IPS DF 19.7 (cell line): ENCODE measurements around the gene ALS2CL.

Experiments
- DNase-seq: peaks from one replicate; pipeline ENCODE4 v3.0.0-alpha.2; 2013; ENCODE audit warnings: low read depth, low spot score

The ALS2CL gene

GRCh38 chr3:46678280-46678679, 15.2 kb downstream of the ALS2CL start:
- no peak for DNase-seq

GRCh38 chr3:46677411-46677726, 16.1 kb downstream of the ALS2CL start:
- no peak for DNase-seq

GRCh38 chr3:46676601-46677410, 16.7 kb downstream of the ALS2CL start:
- DNase-seq, result no peak

- no peak for DNase-seq
Observed at GRCh38 chr3:46675843-46676567, 17.5 kb downstream of the ALS2CL start.

- no peak for DNase-seq
Observed at GRCh38 chr3:46675426-46675825, 18.1 kb downstream of the ALS2CL start.

- no peak for DNase-seq
Observed at GRCh38 chr3:46674031-46674845, 19.2 kb downstream of the ALS2CL start.

- DNase-seq, result no peak
Observed at GRCh38 chr3:46673151-46674030, 20.1 kb downstream of the ALS2CL start.

- no peak for DNase-seq
Observed at GRCh38 chr3:46672349-46672695, 21.2 kb downstream of the ALS2CL start.

- DNase-seq, result no peak
Observed at GRCh38 chr3:46671541-46672348, 21.7 kb downstream of the ALS2CL start.

GRCh38 chr3:46670891-46671427, 22.5 kb downstream of the ALS2CL start:
- no peak for DNase-seq

- no peak for DNase-seq
Observed at GRCh38 chr3:46670000-46670890, 23.2 kb downstream of the ALS2CL start.

GRCh38 chr3:46669191-46669999, 24.1 kb downstream of the ALS2CL start:
- no peak for DNase-seq

- DNase-seq, result no peak
Observed at GRCh38 chr3:46668591-46668990, 24.9 kb downstream of the ALS2CL start.

- DNase-seq, result no peak
Observed at GRCh38 chr3:46668116-46668515, 25.4 kb downstream of the ALS2CL start.

- DNase-seq, result no peak
Observed at GRCh38 chr3:46667657-46668056, 25.8 kb downstream of the ALS2CL start.

- no peak for DNase-seq
Observed at GRCh38 chr3:46667061-46667621, 26.3 kb downstream of the ALS2CL start.

GRCh38 chr3:46666453-46666845, 27.0 kb downstream of the ALS2CL start:
- no peak for DNase-seq
